Nephron progenitor cell (in vitro differentiated cells): ENCODE results near the gene FREY1.

Source experiments
- DNase-seq: peaks from one replicate; pipeline ENCODE4 v3.0.0; 2021
- H3K27ac Mint-ChIP-seq: 2 replicates; pipeline ENCODE4 v1.8.0; 2021; ENCODE audit warnings: mild to moderate bottlenecking, moderate library complexity, mixed read lengths
- H3K27me3 Mint-ChIP-seq: 2 replicates; pipeline ENCODE4 v1.8.0; 2021; ENCODE audit warnings: mild to moderate bottlenecking, low read depth, mixed read lengths; ENCODE audit not compliant: poor library complexity
- H3K36me3 Mint-ChIP-seq: 2 replicates; pipeline ENCODE4 v1.8.0; 2021; ENCODE audit warnings: low read depth, mixed read lengths
- H3K4me1 Mint-ChIP-seq: 2 replicates; pipeline ENCODE4 v1.8.0; 2021; ENCODE audit warnings: mixed read lengths
- H3K4me3 Mint-ChIP-seq: 2 replicates; pipeline ENCODE4 v1.8.0; 2021; ENCODE audit warnings: mild to moderate bottlenecking, moderate library complexity, mixed read lengths
- H3K9me3 Mint-ChIP-seq: 2 replicates; pipeline ENCODE4 v1.8.0; 2021; ENCODE audit warnings: mild to moderate bottlenecking, moderate library complexity, mixed read lengths
- CTCF ChIP-seq: fragments of 200-600 bp; sonication (generic); IDR thresholded peaks from 2 replicates; pipeline ENCODE4 v1.5.0; 2021; ENCODE audit warnings: antibody characterized with exemption

Gene FREY1

GRCh38 chr11:45859661-45860140 is 47.4 kb downstream of the FREY1 start:
- Mint-ChIP-seq H3K27ac (no peak overlapping the region), H3K27me3 (no peaks in the 10 kb centered on the region)

GRCh38 chr11:45858751-45859398 is 48.2 kb downstream of the FREY1 start:
- H3K27ac Mint-ChIP-seq: peak overlapping the region; percentile 27
- DNase-seq: no peak
- no peak for TF ChIP-seq CTCF
- peaks cover 26% of the 10 kb centered on the region for H3K4me1 Mint-ChIP-seq
- peaks cover 30% of the 10 kb centered on the region for H3K36me3 Mint-ChIP-seq
- no peaks in the 10 kb centered on the region for H3K9me3 Mint-ChIP-seq
- H3K27me3 Mint-ChIP-seq: no peaks in the 10 kb centered on the region
- no peak overlapping the region for H3K4me3 Mint-ChIP-seq

More at GRCh38 chr11:45859661-45860140, 47.4 kb downstream of the FREY1 start:
- Mint-ChIP-seq H3K36me3 (peaks cover 30% of the 10 kb centered on the region), H3K4me3 (no peak overlapping the region), H3K9me3 (no peaks in the 10 kb centered on the region), H3K4me1 (peaks cover 22% of the 10 kb centered on the region)
- no peak for TF ChIP-seq CTCF
- DNase-seq: peak; percentile 37

GRCh38 chr11:45857961-45858474 is 49.1 kb downstream of the FREY1 start:
- H3K27ac Mint-ChIP-seq: no peak overlapping the region
- TF ChIP-seq CTCF: no peak
- peaks cover 28% of the 10 kb centered on the region for H3K4me1 Mint-ChIP-seq
- H3K27me3 Mint-ChIP-seq: no peaks in the 10 kb centered on the region
- H3K9me3 Mint-ChIP-seq: no peaks in the 10 kb centered on the region
- no peak for DNase-seq
- H3K4me3 Mint-ChIP-seq: no peak overlapping the region
- peaks cover 28% of the 10 kb centered on the region for H3K36me3 Mint-ChIP-seq
